GM12873 (cell line): ENCODE data around the gene ELP1.

ENCODE experiments used
- TF ChIP-seq, protein P1 (sequence below): IDR thresholded peaks from 2 replicates; pipeline ENCODE4 v1.5.1; 2012; ENCODE audit warnings: low read depth, mild to moderate bottlenecking, moderate library complexity, low read length, control low read depth; ENCODE audit not compliant: insufficient read depth; ENCODE audit errors: missing control alignments

The ELP1 gene

GRCh38 chr9:108836781-108837180 lies 97.1 kb downstream of the ELP1 start:
- TF ChIP-seq, protein P1, sequence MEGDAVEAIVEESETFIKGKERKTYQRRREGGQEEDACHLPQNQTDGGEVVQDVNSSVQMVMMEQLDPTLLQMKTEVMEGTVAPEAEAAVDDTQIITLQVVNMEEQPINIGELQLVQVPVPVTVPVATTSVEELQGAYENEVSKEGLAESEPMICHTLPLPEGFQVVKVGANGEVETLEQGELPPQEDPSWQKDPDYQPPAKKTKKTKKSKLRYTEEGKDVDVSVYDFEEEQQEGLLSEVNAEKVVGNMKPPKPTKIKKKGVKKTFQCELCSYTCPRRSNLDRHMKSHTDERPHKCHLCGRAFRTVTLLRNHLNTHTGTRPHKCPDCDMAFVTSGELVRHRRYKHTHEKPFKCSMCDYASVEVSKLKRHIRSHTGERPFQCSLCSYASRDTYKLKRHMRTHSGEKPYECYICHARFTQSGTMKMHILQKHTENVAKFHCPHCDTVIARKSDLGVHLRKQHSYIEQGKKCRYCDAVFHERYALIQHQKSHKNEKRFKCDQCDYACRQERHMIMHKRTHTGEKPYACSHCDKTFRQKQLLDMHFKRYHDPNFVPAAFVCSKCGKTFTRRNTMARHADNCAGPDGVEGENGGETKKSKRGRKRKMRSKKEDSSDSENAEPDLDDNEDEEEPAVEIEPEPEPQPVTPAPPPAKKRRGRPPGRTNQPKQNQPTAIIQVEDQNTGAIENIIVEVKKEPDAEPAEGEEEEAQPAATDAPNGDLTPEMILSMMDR: no peak

- TF ChIP-seq, protein P1: no peak
These were observed 97.6 kb downstream of the ELP1 start for GRCh38 chr9:108836319-108836718.

DNA sequence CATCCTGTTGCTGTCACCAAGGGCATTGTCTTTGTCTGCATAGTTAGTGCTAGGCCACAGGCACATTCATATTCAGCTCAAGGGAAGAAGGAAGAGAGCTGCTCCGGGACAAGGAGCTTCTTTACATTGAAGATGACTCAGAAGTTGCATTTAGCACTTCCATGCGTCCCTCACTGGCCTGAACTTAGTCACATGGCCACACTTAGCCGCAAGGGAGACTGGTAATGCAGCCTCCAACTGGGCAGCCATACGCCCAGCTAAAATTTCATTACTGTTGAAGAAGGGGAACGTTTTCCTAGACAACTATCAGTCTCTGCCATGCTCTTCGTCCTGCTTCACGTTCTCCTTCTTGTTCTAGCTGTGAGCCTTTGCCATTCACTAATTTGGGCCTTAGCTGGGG lies 98.1 kb downstream of the ELP1 start:
- TF ChIP-seq, protein P1: no peak

DNA sequence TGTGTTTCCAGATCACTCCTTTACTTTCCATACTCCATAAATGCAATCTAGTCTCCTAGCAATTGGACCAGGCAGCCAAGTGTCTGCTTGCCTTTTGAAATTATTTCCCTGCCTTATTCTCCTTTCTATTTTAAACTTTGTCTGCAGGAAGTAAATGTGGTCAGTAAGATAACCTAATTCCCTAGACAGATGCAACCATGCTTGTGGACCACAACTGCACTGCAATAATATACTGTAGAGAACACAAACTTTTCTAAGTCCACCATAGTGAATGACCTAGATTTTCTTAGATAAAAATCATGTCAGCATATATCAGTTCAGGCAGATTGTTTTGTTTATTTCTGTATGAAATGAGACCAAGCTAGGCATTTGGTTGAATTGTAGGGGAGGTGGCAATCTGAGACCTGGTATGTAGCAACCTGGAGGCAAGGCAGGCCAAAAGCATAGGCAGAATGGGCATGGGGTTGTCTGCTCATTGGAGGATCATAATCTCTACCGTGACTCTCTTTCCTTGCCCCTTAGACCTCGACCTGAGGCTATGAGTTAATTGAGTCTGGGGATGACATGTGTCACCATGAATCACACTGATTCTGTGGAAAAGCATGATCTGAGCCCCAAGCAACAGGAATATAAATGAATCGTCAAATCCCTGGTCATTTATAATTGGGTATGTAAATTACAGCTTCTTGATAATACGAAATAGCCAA lies 98.8 kb downstream of the ELP1 start:
- TF ChIP-seq, protein P1: no peak

DNA sequence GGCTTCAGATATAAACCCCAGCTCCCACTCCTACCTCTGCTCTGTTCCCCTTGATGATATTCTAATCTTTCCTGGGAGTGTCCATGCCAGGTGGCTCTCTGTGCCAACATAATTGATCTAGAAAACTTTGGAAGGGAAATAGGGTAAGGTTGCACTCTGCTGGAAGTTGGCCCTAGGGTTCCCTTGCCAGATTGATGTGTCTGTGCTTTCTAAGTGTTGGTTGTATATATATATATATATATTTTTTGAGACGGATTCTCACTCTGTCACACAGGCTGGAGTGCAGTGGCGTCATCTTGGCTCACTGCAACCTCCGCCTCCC lies 101.8 kb downstream of the ELP1 start:
- TF ChIP-seq, protein P1: no peak

- TF ChIP-seq, protein P1: no peak
These were observed 102.3 kb downstream of the ELP1 start for GRCh38 chr9:108831496-108832178.

DNA sequence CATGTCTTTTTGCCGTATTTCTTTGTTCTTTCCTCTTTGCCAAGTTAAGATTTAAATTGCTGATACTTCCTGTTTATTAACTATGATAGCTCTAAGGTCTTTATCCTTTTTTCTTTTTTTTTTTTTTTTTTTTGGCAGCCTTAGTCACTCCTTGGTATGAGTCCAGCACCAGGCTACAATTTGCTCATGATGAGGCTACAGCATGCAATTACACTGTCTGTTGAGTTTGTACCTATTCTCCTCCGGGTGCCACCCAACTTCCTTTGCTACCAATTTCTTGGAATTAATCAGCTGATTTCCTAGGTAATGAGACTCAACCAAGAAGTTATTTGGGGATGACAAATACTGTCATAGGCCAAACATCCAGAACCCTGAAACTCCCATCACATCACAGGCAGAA lies 103.7 kb downstream of the ELP1 start:
- TF ChIP-seq, protein P1: no peak
